Astrocyte (in vitro differentiated cells and primary cell): Measurements from ENCODE around the gene CLCN7. TPM values are rescaled to one million over a fixed set of nuclear protein-coding genes. Genes with fewer than 3 reads are reported as not detected.
A peak's percentile ranks its signal among the peaks of the same experiment; 100 is the strongest.

ENCODE experiments used
- DNase-seq: peaks from one replicate; pipeline ENCODE4 v3.0.0-alpha.2; 2010; ENCODE audit warnings: low read depth
- FAIRE-seq: peaks from 2 replicates; lab custom pipeline; 2011; peaks lifted over from hg19 to GRCh38; lab: Jason Lieb, UNC
- H2AFZ ChIP-seq: 2 replicates; pipeline ENCODE4 v1.6.0; 2012; ENCODE audit warnings: low read depth, low read length, inconsistent platforms
- H3K27ac ChIP-seq: 2 replicates; pipeline ENCODE4 v1.5.1; 2011; ENCODE audit warnings: low read depth, low read length, inconsistent platforms
- H3K27me3 ChIP-seq: 2 replicates; pipeline ENCODE4 v1.6.0; 2011; ENCODE audit warnings: low read length, inconsistent platforms; ENCODE audit not compliant: insufficient read depth
- H3K36me3 ChIP-seq: 2 replicates; pipeline ENCODE4 v1.5.1; 2011; ENCODE audit warnings: low read length, inconsistent platforms; ENCODE audit not compliant: insufficient read depth
- H3K4me1 ChIP-seq: 2 replicates; pipeline ENCODE4 v1.5.1; 2011; ENCODE audit warnings: low read length, inconsistent platforms; ENCODE audit not compliant: insufficient read depth
- H3K4me2 ChIP-seq: 2 replicates; pipeline ENCODE4 v1.6.0; 2012; ENCODE audit warnings: low read length, inconsistent platforms
- H3K4me3 ChIP-seq: 2 replicates; pipeline ENCODE4 v1.5.1; 2011; ENCODE audit warnings: low read depth, mild to moderate bottlenecking, low read length, inconsistent platforms; ENCODE audit not compliant: insufficient read depth
- H3K79me2 ChIP-seq: 2 replicates; pipeline ENCODE4 v1.6.0; 2012; ENCODE audit warnings: mild to moderate bottlenecking, low read length, inconsistent platforms; ENCODE audit not compliant: insufficient read depth
- H3K9ac ChIP-seq: 2 replicates; pipeline ENCODE4 v1.6.0; 2012; ENCODE audit warnings: mild to moderate bottlenecking, low read length, inconsistent platforms
- H3K9me3 ChIP-seq: 2 replicates; pipeline ENCODE4 v1.5.1; 2012; ENCODE audit warnings: low read depth, mild to moderate bottlenecking, low read length, inconsistent platforms; ENCODE audit not compliant: insufficient read depth
- H4K20me1 ChIP-seq: 2 replicates; pipeline ENCODE4 v1.6.0; 2012; ENCODE audit warnings: low read length, inconsistent platforms; ENCODE audit not compliant: insufficient read depth
- H3K27ac Mint-ChIP-seq: one replicate; pipeline ENCODE4 v1.8.0; 2021; ENCODE audit warnings: mild to moderate bottlenecking, mixed read lengths; ENCODE audit not compliant: unreplicated experiment
- H3K27me3 Mint-ChIP-seq: one replicate; pipeline ENCODE4 v1.8.0; 2021; ENCODE audit warnings: low read depth, mixed read lengths; ENCODE audit not compliant: unreplicated experiment
- H3K36me3 Mint-ChIP-seq: one replicate; pipeline ENCODE4 v1.8.0; 2021; ENCODE audit warnings: low read depth, mixed read lengths; ENCODE audit not compliant: unreplicated experiment
- H3K4me1 Mint-ChIP-seq: one replicate; pipeline ENCODE4 v1.8.0; 2021; ENCODE audit warnings: low read depth, mixed read lengths; ENCODE audit not compliant: unreplicated experiment
- H3K4me3 Mint-ChIP-seq: one replicate; pipeline ENCODE4 v1.8.0; 2021; ENCODE audit warnings: mild to moderate bottlenecking, moderate library complexity, mixed read lengths; ENCODE audit not compliant: unreplicated experiment
- H3K9me3 Mint-ChIP-seq: one replicate; pipeline ENCODE4 v1.8.0; 2021; ENCODE audit warnings: mild to moderate bottlenecking, mixed read lengths; ENCODE audit not compliant: unreplicated experiment
- EZH2 ChIP-seq: IDR thresholded peaks from 2 replicates; pipeline ENCODE4 v1.6.1; 2012; ENCODE audit warnings: mild to moderate bottlenecking, low read length, inconsistent platforms; ENCODE audit not compliant: insufficient read depth
- total RNA-seq: library from RNA; stranded (reverse); gene quantifications from 2 replicates; pipeline ENCODE4 v1.2.1, GENCODE V29; 2021
- TF ChIP-seq, protein P1 (sequence below): IDR thresholded peaks from 2 replicates; pipeline ENCODE4 v1.5.1; 2011; ENCODE audit warnings: low read depth, mild to moderate bottlenecking, inconsistent platforms, low read length, moderate library complexity; ENCODE audit not compliant: insufficient read depth

Gene CLCN7
- total RNA-seq, 1 donor from 2014 or later: 66.7 TPM

DNA sequence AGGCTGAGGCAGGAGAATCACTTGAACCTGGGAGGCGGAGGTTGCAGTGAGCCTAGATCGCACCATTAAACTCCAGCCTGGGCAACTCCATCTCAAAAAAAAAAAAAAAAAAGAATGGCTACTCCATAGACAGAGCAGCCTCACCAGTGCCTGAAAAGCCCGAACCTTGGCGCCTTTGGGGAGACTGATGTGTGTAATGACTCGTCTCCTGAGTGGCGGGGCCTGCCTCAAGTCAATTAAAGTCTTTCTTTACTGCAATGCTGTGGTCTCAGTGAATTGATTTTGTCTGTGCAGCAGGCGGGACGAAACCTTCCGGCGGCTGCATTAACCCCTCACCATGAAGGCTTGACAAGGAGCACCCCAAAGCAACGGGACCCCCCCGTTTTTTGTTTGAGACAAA, 50.8 kb downstream of the CLCN7 start:
- Histone ChIP-seq H3K4me2 (no peak overlapping the region), H3K9ac (no peak overlapping the region), H3K9me3 (no peaks in the 10 kb centered on the region), H4K20me1 (no peaks in the 10 kb centered on the region), H2AFZ (no peak overlapping the region), H3K36me3 (no peaks in the 10 kb centered on the region), H3K4me1 (peaks cover 6% of the 10 kb centered on the region), H3K4me3 (no peak overlapping the region), H3K27ac (no peak overlapping the region), H3K27me3 (no peaks in the 10 kb centered on the region), H3K79me2 (peaks cover 15% of the 10 kb centered on the region)
- DNase-seq: no peak
- H3K27me3 Mint-ChIP-seq: no peaks in the 10 kb centered on the region
- no peaks in the 10 kb centered on the region for H3K36me3 Mint-ChIP-seq
- H3K27ac Mint-ChIP-seq: no peak overlapping the region
- H3K4me1 Mint-ChIP-seq: peaks cover 2% of the 10 kb centered on the region
- TF ChIP-seq EZH2: no peak
- TF ChIP-seq, protein P1, sequence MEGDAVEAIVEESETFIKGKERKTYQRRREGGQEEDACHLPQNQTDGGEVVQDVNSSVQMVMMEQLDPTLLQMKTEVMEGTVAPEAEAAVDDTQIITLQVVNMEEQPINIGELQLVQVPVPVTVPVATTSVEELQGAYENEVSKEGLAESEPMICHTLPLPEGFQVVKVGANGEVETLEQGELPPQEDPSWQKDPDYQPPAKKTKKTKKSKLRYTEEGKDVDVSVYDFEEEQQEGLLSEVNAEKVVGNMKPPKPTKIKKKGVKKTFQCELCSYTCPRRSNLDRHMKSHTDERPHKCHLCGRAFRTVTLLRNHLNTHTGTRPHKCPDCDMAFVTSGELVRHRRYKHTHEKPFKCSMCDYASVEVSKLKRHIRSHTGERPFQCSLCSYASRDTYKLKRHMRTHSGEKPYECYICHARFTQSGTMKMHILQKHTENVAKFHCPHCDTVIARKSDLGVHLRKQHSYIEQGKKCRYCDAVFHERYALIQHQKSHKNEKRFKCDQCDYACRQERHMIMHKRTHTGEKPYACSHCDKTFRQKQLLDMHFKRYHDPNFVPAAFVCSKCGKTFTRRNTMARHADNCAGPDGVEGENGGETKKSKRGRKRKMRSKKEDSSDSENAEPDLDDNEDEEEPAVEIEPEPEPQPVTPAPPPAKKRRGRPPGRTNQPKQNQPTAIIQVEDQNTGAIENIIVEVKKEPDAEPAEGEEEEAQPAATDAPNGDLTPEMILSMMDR: no peak
- FAIRE-seq: no peak
- no peak overlapping the region for H3K4me3 Mint-ChIP-seq
- H3K9me3 Mint-ChIP-seq: no peaks in the 10 kb centered on the region

DNA sequence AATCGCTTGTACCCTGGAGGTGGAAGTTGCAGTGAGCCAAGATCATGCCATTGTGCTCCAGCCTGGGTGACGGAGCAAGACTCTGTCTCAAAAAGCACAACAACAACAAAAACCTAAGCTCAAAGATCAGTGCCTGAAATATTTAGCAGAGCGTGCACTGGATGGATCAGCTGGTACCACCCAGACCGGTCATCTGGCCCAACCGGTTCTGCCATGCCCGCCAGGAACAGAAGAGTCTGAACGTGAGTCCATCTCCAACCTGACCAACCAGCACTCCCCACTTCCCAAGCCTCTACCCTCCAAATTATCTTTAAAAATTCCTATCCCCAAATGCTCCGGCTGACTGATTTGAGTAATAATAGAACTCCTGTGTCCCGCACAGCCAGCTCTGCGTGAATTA, 52.8 kb downstream of the CLCN7 start:
- no peak overlapping the region for H2AFZ ChIP-seq
- H3K79me2 ChIP-seq: peaks cover 30% of the 10 kb centered on the region
- Mint-ChIP-seq H3K4me1 (peaks cover 4% of the 10 kb centered on the region), H3K27me3 (no peaks in the 10 kb centered on the region), H3K9me3 (no peaks in the 10 kb centered on the region), H3K4me3 (peak overlapping the region; percentile 95), H3K27ac (no peak overlapping the region), H3K36me3 (no peaks in the 10 kb centered on the region)
- H3K4me3 ChIP-seq: no peak overlapping the region
- no peak overlapping the region for H3K27ac ChIP-seq
- H3K9me3 ChIP-seq: no peaks in the 10 kb centered on the region
- H3K4me1 ChIP-seq: peaks cover 6% of the 10 kb centered on the region
- H3K9ac ChIP-seq: no peak overlapping the region
- FAIRE-seq (no peak), DNase-seq (no peak)
- no peak overlapping the region for H3K4me2 ChIP-seq
- TF ChIP-seq, protein P1: no peak
- TF ChIP-seq EZH2: no peak
- no peaks in the 10 kb centered on the region for H3K36me3 ChIP-seq
- no peaks in the 10 kb centered on the region for H3K27me3 ChIP-seq
- no peaks in the 10 kb centered on the region for H4K20me1 ChIP-seq

DNA sequence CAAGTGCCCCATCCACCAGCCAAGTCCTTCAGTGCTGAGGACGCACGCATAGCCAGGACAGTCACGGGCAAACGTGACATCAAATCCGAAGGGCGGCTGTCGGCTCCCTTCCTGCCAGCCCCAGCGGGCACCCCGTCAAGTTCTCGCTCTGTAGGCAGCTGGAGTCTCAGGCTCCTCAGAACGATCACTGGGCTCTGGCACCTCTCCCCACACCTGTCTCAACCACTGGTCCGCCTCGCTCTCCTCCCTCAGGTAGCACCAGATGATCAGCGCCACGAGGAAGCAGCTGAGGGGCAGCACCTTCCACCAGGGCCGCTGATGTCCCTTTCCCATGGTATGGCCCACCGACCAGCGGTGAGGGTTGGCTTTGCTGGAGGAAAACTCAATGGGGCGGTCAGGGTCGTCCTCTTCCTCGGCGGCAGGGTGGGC, 54.7 kb downstream of the CLCN7 start:
- no peak for FAIRE-seq

More for the DNA sequence above, 54.7 kb downstream of the CLCN7 start:
- H4K20me1 ChIP-seq: no peaks in the 10 kb centered on the region
- peak overlapping the region; percentile 96 for H3K9ac ChIP-seq
- peak overlapping the region; percentile 89 for H3K4me3 ChIP-seq
- no peaks in the 10 kb centered on the region for H3K27me3 ChIP-seq
- peak overlapping the region; percentile 68 for H3K27ac ChIP-seq
- H3K4me1 ChIP-seq: peaks cover 6% of the 10 kb centered on the region
- H3K9me3 Mint-ChIP-seq: no peaks in the 10 kb centered on the region
- TF ChIP-seq EZH2: no peak
- TF ChIP-seq, protein P1: no peak
- no peaks in the 10 kb centered on the region for H3K27me3 Mint-ChIP-seq
- H3K79me2 ChIP-seq: peaks cover 30% of the 10 kb centered on the region
- H3K27ac Mint-ChIP-seq: peak overlapping the region; percentile 87
- peak overlapping the region; percentile 35 for H2AFZ ChIP-seq
- H3K4me3 Mint-ChIP-seq: peak overlapping the region; percentile 95
- DNase-seq: no peak
- no peaks in the 10 kb centered on the region for H3K36me3 Mint-ChIP-seq
- peak overlapping the region; percentile 96 for H3K4me2 ChIP-seq
- H3K36me3 ChIP-seq: no peaks in the 10 kb centered on the region
- H3K9me3 ChIP-seq: no peaks in the 10 kb centered on the region
- H3K4me1 Mint-ChIP-seq: peaks cover 8% of the 10 kb centered on the region
